Stomach (tissue), 19 donors: ENCODE results near the gene CXCL6. TPM values are rescaled to one million over a fixed set of nuclear protein-coding genes. Genes with fewer than 3 reads are reported as not detected.

Source experiments
- DNase-seq, 2 donors: peaks; one replicate each; pipeline versions ENCODE4 v3.0.0 to v3.0.0-alpha.2; 2013 to 2019
- H3K27ac ChIP-seq, 5 donors: fragments of 200-600 bp in 4 of 5; sonication (generic) in 4 of 5; one replicate each; pipeline ENCODE4 v1.5.1; 2013 to 2019; ENCODE audit warnings: mild to moderate bottlenecking in 1 of 5, moderate library complexity in 1 of 5
- H3K27me3 ChIP-seq, 3 donors: fragments of 200-600 bp; sonication (generic); one replicate each; pipeline ENCODE4 v1.5.1; 2017 to 2019; ENCODE audit warnings: mixed run types in 1 of 3
- H3K36me3 ChIP-seq, 4 donors: fragments of 200-600 bp; sonication (generic); 1 replicate in 3 of 4; 2 replicates in 1 of 4; pipeline ENCODE4 v1.5.1; 2016 to 2019
- H3K4me1 ChIP-seq, 4 donors: fragments of 200-600 bp; sonication (generic); one replicate each; pipeline ENCODE4 v1.5.1; 2016 to 2019
- H3K4me3 ChIP-seq, 4 donors: fragments of 200-600 bp; sonication (generic) in 3 of 4; one replicate each; pipeline ENCODE4 v1.5.1; 2016 to 2019; ENCODE audit warnings: mild to moderate bottlenecking in 1 of 4
- H3K9me3 ChIP-seq, 4 donors: fragments of 200-600 bp; sonication (generic); one replicate each; pipeline ENCODE4 v1.5.1; 2016 to 2019
- EP300 ChIP-seq: sonication (generic); formaldehyde crosslinking; IDR thresholded peaks from one replicate; pipeline ENCODE4 v1.6.1; 2017; ENCODE audit warnings: antibody characterized with exemption
- POLR2A ChIP-seq, 4 donors: fragments of 450-650 bp; IDR thresholded peaks; one replicate each; pipeline ENCODE4 v1.6.1; 2016; ENCODE audit warnings: antibody characterized with exemption in 4 of 4, control low read depth in 2 of 4, mild to moderate bottlenecking in 1 of 4, moderate library complexity in 1 of 4
- POLR2AphosphoS5 ChIP-seq, 3 donors: sonication (generic); formaldehyde crosslinking; IDR thresholded peaks; one replicate each; pipeline ENCODE4 v1.6.1; 2016; ENCODE audit warnings: antibody characterized with exemption in 3 of 3
- WGBS, 5 donors: extraction: QIAGEN DNeasy Blood & Tissue Kit in 3 of 5; methylation state at CpG; one replicate each; pipeline versions ENCODE4 v1.1.5 to v1.1.7; 2013 to 2018; 5-methylcytosine and 5-hydroxymethylcytosine counted together
- intact Hi-C: fragments of 100-400 bp; cut with DNase I; formaldehyde crosslinking; loops from one replicate; pipeline ENCODE4 v1.15.1; 2023; ENCODE audit warnings: low total_unique reads
- long read RNA-seq, 10 donors: transcript quantifications; one replicate each; lab custom pipeline, GENCODE V29; 2026
- polyA plus RNA-seq, 3 donors: library from polyadenylated mRNA; stranded (reverse); fragments of 200-250 nt; gene quantifications; one replicate each; pipeline ENCODE4 v1.2.3, GENCODE V29; 2013
- total RNA-seq, 5 donors: library from RNA; depleted of rRNA; stranded (reverse); fragments of >200 nt; gene quantifications; one replicate each; pipeline versions ENCODE4 v1.1.0 to v1.2.3, GENCODE V29; 2014 to 2016
- TF ChIP-seq, protein P1 (sequence below), 7 experiments: fragments of 450-650 bp in 4 of 7; fragments of 200-600 bp in 3 of 7; sonication (generic) in 3 of 7; IDR thresholded peaks; one replicate each; pipeline ENCODE4 v1.5.1; 2016 to 2019; ENCODE audit warnings: antibody characterized with exemption in 7 of 7, control low read depth in 2 of 7, mild to moderate bottlenecking in 1 of 7
- donor health status: healthy with polysubstance abuse.
- donor health status: Bipolar disorder and iron deficiency.
- donor health status: healthy.

The CXCL6 gene
- total RNA-seq (1 to 10 TPM in 1 of 5 donors, under 1 TPM in 1, not detected in 3; 0.18 to 4.3 TPM), polyA plus RNA-seq (1 to 10 TPM; 1.2 to 4.7 (median 2.1) TPM)
- long read RNA-seq, donor 1 = 0 reads
- long read RNA-seq, donor 2 = 0 reads
- long read RNA-seq, donor 3 = 0 reads
- long read RNA-seq, donor 4 = 0 reads
- long read RNA-seq, donor 5 = 0 reads
- long read RNA-seq, donor 6 = 0 reads
- long read RNA-seq, donor 7 = 0 reads
- long read RNA-seq, donor 8 = 0 reads
- long read RNA-seq, donor 9 = 0 reads
- long read RNA-seq, donor 10 = 0 reads

DNA sequence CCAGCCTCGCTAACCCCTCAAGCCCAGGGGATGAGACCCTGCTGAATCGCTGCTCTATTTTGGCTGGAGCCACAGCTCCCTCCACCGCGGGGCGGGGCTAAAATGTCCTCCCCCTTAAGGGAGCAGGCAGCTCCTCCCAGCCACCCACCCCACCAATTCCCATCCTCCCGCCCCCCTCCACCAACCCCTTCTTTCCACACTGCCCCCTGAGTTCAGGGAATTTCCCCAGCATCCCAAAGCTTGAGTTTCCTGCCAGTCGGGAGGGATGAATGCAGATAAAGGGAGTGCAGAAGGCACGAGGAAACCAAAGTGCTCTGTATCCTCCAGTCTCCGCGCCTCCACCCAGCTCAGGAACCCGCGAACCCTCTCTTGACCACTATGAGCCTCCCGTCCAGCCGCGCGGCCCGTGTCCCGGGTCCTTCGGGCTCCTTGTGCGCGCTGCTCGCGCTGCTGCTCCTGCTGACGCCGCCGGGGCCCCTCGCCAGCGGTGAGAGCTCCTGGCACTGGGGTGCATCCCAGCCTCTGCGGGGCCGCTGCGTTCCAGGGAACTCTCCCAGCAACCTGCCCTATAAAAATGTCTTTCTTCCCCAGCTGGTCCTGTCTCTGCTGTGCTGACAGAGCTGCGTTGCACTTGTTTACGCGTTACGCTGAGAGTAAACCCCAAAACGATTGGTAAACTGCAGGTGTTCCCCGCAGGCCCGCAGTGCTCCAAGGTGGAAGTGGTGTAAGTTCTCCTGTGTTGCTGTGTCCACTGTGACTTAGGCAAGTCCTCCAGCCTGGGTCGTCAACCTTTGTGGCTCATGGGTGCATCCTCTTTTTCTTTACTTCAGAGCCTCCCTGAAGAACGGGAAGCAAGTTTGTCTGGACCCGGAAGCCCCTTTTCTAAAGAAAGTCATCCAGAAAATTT, at the start of gene CXCL6:
CXCL6 (plus strand) TSS at position 306 of the 907 bp plus-strand sequence; CDS start at position 379, 73 bp downstream.
- Histone ChIP-seq H3K4me1 (peaks cover 9 to 14% (median 11%) of the 10 kb centered on the region in 4 donors), H3K36me3 (no peaks in the 10 kb centered on the region), H3K27me3 (peaks cover 0 to 20% (median 10%) of the 10 kb centered on the region in 3 donors), H3K4me3 (peak within 1 kb of the TSS; percentile 26 to 48 (median 39)), H3K9me3 (no peaks in the 10 kb centered on the region), H3K27ac (peak within 1 kb of the TSS in 1 of 5 donors; percentile 56)
- WGBS, 5 donors = 6 to 8% (median 7%) methylated on average over 34 to 41 of the region's 41 CpGs
- TF ChIP-seq EP300 (no peak), POLR2A (IDR thresholded peaks at IDR 0.05) (no peak), POLR2AphosphoS5 (IDR thresholded peaks at IDR 0.05) (no peak)
- TF ChIP-seq, protein P1, sequence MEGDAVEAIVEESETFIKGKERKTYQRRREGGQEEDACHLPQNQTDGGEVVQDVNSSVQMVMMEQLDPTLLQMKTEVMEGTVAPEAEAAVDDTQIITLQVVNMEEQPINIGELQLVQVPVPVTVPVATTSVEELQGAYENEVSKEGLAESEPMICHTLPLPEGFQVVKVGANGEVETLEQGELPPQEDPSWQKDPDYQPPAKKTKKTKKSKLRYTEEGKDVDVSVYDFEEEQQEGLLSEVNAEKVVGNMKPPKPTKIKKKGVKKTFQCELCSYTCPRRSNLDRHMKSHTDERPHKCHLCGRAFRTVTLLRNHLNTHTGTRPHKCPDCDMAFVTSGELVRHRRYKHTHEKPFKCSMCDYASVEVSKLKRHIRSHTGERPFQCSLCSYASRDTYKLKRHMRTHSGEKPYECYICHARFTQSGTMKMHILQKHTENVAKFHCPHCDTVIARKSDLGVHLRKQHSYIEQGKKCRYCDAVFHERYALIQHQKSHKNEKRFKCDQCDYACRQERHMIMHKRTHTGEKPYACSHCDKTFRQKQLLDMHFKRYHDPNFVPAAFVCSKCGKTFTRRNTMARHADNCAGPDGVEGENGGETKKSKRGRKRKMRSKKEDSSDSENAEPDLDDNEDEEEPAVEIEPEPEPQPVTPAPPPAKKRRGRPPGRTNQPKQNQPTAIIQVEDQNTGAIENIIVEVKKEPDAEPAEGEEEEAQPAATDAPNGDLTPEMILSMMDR (IDR thresholded peaks at IDR 0.05) = no peak
- peak; percentile 48 to 59 for DNase-seq
- intact Hi-C loops = no loop called here

DNA sequence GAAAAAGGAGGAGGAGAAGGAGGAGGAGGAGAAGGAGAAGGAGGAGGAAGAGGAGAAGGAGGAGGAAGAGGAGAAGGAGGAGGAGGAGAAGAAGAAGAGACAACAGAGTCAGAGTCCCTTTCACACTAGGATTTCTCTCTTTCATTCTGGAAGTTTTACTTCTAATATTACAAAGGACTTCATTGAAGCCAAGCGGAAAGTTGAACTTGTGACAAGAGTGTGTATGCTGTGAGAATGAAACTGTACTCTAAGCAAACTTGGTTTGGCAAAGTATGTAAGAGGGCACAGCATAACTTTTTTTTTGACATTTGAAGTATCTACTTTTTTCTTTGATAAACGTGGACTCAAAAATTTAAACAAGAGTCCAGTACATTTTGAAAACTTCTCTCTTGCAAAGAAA, 48.1 kb upstream of the CXCL6 start:
- TF ChIP-seq EP300 (no peak), POLR2AphosphoS5 (IDR thresholded peaks at IDR 0.05) (no peak), POLR2A (IDR thresholded peaks at IDR 0.05) (no peak)
- TF ChIP-seq, protein P1 (IDR thresholded peaks at IDR 0.05) = no peak
- intact Hi-C loops = no loop called here
- Histone ChIP-seq H3K36me3 (no peaks in the 10 kb centered on the region), H3K9me3 (peaks cover 0 to 6% (median 0%) of the 10 kb centered on the region in 4 donors), H3K4me3 (no peak overlapping the region), H3K4me1 (no peaks in the 10 kb centered on the region), H3K27ac (no peak overlapping the region), H3K27me3 (no peaks in the 10 kb centered on the region)
- WGBS, 5 donors = 26 to 56% (median 40%) methylated on average over 2 of the region's 2 CpGs
- no peak for DNase-seq

DNA sequence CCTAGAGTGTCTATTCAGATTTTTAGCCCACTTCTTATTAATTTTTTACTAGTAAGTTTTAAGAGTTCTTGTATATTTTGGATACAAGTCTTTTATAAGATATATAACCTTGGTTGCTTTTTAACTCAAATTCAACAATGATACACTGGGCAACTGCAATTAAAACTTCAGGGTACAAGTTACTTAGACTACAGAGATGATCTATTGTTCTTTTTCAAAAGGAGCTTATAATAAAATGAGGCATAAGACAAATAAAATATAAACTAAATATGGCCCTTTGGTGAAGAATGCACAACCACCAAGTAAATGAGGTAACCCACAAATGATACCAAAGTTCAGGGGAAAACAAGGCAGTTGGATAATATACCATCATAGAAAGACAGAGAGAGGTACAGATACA, 37.6 kb upstream of the CXCL6 start:
- Histone ChIP-seq H3K9me3 (no peaks in the 10 kb centered on the region), H3K27me3 (no peaks in the 10 kb centered on the region), H3K36me3 (no peaks in the 10 kb centered on the region), H3K4me3 (no peak overlapping the region), H3K27ac (no peak overlapping the region), H3K4me1 (no peaks in the 10 kb centered on the region)
- intact Hi-C loops = no loop called here
- TF ChIP-seq POLR2AphosphoS5 (IDR thresholded peaks at IDR 0.05) = no peak
- TF ChIP-seq POLR2A (IDR thresholded peaks at IDR 0.05) = no peak
- no peak for TF ChIP-seq EP300
- TF ChIP-seq, protein P1 (IDR thresholded peaks at IDR 0.05) = no peak
- no peak for DNase-seq

DNA sequence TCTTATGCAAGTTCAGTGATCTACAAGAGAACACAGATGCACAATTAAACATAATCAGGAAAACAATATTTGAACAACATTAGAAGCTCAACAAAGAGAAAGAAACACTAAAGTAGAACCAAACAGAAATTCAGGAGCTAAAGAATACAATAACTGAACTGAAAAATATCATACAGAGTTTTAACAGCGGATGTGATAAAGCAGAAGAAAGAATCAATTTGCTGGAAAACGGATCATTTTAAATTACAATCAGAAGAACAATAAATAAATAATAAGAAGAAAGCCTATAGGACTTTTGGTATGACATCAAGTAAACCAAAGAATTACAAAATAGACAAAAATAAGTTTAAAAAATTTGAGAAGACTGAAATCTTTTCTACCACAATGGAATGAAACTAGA, 36.3 kb upstream of the CXCL6 start:
- H3K36me3 ChIP-seq = no peaks in the 10 kb centered on the region
- H3K9me3 ChIP-seq = peaks cover 0 to 10% (median 0%) of the 10 kb centered on the region in 4 donors
- no peak overlapping the region for H3K4me3 ChIP-seq
- no peaks in the 10 kb centered on the region for H3K4me1 ChIP-seq
- no peaks in the 10 kb centered on the region for H3K27me3 ChIP-seq
- no peak for TF ChIP-seq POLR2AphosphoS5 (IDR thresholded peaks at IDR 0.05)
- no peak for TF ChIP-seq EP300
- no peak for TF ChIP-seq POLR2A (IDR thresholded peaks at IDR 0.05)
- TF ChIP-seq, protein P1 (IDR thresholded peaks at IDR 0.05) = no peak
- WGBS, 5 donors = 90 to 95% (median 94%) methylated on average over 2 of the region's 2 CpGs
- no peak overlapping the region for H3K27ac ChIP-seq
- no peak for DNase-seq
- intact Hi-C loops = no loop called here
